Femur (tissue), 1 donor: ENCODE data around the gene GATAD1.
"Not testable (repeated sequence)": the region's sequence is repeated elsewhere in the genome, so short reads cannot be mapped to it uniquely, and the experiment has no call there.

ENCODE experiments used
- DNase-seq: peaks from one replicate; pipeline ENCODE4 v3.0.0-alpha.2; 2017

The GATAD1 gene

DNA sequence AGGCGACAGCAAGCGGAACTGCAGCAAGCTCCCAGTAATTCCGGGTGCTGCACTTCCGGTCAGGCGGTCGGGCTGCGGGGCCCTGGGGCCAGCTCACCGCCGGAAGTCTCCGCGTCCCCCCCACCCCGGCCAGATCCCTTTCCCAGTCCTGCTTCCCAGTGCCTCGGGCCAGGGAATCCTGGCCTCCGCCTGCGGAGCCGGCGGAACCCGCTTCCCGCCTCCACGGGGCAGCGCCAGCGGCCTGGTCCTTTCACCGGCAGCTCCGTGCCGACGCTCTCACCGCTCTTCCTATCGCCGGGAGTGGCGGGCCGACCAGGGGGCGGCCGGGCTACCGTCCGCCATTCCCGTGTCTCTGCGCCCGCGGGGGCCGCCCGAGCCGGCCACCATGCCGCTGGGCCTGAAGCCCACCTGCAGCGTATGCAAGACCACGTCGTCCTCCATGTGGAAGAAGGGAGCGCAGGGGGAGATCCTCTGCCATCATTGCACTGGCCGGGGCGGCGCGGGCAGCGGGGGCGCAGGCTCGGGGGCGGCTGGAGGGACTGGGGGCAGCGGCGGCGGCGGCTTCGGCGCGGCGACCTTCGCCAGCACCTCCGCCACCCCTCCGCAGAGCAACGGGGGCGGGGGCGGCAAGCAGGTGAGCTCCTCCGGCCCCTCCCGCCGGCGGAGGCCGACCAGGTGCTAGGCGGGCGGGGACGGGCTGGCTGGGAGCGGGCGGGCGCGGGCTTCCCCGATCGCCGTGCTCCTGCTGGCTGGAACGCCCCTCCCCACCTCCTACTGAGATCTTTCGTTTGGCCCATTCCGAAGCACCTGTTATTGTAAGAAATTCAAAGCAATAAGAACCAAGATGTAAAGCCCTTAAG lies at the start of gene GATAD1:
Gene GATAD1, plus strand, starts transcription at position 138 of the 860 bp plus-strand sequence. Its CDS starts 248 bp downstream, at position 386.
- DNase-seq, result peak; percentile 96

DNA sequence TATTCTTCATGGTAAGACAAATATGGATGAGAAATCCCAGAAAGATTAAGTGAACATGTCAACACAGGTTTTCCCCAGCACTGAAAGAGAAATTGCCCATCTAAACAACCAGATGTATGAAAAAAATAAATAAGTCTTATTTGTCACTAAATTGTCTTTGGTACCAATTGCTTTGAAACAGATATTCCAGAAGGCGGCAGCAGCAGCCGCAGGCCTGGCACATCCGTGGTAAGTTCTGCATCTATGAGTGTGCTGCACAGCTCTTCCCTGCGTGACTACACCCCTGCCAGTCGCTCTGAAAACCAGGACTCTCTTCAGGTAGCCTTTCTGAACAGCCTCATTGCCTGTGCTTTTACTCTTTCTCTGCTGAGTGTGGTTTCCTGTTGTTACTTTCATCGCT lies 49.7 kb upstream of the GATAD1 start:
- DNase-seq, result no peak

DNA sequence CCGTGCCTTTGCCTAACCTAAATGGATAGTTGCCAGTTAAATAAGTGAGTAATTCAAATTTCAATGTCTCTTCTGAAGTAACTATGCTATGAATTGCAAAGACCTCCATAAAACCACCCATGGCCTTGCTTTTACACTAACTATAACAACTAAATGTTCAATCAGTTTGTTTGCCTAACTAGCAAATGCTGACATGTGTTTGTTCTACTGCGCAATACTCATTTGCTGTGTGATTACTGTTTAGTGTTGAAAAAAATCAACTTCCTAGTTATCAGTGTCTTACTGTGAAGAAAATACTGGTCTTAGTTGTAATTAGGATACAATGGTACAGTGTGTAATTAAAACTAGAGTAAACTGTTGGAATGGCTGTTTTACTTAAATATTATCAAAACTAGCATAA lies 47.3 kb upstream of the GATAD1 start:
- DNase-seq, result no peak

- no peak for DNase-seq
These were observed 44.1 kb upstream of the GATAD1 start for GRCh38 chr7:92402920-92403759.

DNA sequence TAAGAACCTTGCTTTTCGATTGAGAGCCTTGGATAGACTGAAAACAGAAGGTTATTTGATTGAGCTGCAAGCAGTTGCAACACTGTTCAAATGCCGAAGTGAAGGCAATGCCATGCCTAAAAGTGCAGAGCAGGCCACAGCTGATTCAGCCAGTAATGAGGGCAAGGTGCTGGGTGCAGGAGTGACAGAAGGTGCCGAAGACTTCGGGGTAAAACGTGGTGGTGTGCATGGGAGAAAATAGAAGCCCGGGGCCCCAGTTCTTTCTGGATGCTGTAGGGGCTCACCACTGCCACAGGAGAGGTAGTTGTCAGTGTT lies 43.6 kb upstream of the GATAD1 start:
- DNase-seq, result no peak

DNA sequence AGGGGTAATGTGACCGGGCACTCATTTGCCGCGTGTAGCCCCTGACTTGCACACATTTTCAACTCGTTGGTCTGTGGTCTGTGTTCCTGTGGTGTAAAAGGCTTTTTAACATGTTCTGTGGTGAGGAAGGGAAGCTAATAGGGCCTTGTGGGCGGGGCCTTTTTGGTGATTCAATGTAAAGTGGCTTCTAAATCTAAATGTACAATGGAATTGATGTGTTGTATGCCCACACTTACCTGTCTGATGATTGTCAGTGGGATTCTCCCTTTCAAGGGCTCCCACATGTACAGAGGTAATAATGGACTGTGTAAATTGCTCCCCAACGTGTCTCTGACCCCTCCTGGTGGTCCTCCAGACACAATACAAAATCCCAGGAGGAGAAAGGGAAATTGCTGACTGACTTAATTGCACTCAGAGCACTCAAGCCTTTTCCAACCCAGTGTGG lies 43.1 kb upstream of the GATAD1 start:
- DNase-seq, result no peak

GRCh38 chr7:92409357-92409756 lies 37.9 kb upstream of the GATAD1 start:
- DNase-seq, result no peak

DNA sequence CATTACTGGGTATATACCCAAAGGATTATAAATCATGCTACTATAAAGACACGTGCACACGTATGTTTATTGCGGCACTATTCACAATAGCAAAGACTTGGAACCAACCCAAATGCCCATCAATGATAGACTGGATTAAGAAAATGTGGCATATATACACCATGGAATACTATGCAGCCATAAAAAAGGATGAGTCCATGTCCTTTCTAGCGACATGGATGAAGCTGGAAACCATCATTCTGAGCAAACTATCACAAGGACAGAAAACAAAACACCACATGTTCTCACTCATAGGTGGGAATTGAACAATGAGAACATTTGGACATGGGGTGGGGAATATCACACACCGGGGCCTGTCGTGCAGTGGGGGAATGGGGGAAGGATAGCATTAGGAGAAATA lies 37.1 kb upstream of the GATAD1 start:
- DNase-seq, result not testable (repeated sequence)

DNA sequence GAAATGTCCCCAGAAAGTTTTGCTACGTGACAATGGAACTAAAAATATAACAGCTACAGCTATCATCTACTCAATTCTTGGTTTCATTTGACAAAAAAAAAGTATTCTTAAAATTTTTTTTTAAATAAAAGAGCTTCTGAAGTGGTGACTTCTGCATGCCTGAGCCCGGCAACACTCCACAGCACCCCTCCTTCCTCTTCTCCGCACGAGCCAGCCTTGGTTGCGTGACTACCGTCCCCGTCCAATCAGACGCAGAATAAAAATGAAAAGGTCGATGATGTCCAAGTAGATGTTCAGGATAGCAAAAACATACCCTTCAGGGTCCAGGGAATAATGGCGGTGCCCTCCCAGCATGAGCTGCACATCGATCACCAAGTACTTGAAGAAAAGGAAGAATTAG lies 34.5 kb upstream of the GATAD1 start:
- DNase-seq, result no peak

GRCh38 chr7:92413550-92413949 lies 33.7 kb upstream of the GATAD1 start:
- DNase-seq, result no peak

DNA sequence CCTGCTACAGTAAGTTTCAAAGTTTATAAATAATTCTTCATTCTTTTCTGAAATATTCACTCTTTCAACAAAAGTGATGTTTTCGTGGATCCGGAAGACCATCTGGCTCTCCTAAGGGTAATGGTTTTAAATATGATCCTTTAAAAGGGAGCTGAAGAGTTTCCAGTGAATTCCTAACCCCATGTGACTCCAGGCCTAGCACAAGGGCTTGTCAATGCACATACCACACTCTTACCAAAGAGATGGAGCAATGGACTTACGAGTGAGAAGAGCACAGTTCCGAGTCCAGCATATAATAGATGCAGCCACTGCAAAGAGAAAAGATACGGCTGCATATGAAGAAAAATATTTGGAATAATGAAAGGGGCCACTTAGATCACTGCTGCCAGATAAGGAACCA lies 32.1 kb upstream of the GATAD1 start:
- DNase-seq, result no peak

- DNase-seq, result no peak
These were observed 29.4 kb upstream of the GATAD1 start for GRCh38 chr7:92417913-92418312.

- DNase-seq, result no peak
These were observed 25.4 kb upstream of the GATAD1 start for GRCh38 chr7:92421676-92422435.

- DNase-seq, result no peak
These were observed 24.4 kb upstream of the GATAD1 start for GRCh38 chr7:92422926-92423325.

DNA sequence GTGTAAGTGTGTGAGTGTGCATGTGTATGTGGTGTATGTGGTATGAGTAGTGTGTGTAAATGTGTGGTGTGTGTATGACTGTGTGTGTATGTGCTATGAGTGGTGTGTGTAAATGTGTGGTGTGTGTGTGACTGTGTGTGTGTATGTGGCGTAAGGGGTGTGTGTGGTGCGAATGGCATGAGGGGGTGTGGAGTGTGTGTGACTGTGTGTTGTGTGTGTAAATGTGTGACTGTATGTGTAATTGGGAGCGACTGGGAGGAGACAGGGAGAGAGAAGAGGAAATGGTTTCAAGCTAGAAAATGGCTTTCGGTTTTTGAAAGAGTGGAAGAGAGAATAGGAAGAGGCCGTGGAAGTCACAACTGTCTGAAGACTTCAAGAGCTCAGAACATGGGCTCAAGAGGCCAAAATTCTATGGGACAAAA lies 23.6 kb upstream of the GATAD1 start:
- no peak for DNase-seq

DNA sequence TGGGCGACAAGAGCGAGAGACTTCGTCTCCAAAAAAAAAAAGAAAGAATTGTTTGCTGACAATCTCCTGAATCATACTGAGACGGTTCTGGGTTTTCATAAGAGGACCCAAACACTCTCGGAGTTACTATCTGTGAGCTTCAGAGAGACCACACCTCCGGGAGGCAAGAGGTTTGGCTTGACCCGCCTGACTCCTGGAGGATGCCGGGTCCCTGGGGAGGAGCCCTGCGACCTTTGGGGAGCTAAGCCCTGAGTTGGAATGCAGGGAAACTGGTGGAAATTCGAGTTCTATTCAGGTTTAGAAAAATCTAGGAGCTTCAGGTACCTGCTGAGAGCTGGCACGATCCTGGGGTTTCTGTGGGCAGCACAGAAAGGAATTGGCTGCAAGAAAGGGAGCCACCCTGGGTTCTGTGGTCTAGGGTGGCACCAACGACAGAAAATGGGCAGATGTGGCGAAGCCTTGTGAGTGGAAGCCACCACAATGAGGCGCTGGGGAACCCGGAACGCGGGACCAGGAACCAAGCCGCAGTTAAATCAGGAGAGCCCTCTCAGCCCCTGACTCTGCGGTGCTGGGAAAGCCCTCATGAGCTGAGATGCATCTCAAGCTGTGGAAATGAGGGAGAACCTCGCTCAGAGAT lies 21.9 kb upstream of the GATAD1 start:
- DNase-seq, result no peak

DNA sequence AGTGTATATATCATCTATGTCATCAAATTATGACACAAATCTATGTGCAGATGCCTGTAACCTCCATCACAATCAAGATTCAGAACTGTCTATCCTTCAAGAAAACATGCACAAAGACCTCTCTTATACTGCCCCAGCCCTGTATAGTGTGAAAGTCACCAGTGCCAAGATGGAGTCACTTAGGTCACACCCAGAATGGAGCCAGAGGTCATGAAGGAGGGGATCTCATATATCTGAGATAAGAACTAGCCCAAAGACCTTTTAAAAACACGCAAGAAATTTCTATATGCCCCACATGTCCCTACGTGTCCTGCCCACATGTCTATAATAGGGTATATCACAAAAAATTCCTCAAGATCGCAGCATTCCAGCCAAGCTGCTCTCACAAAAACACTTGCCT lies 20.1 kb upstream of the GATAD1 start:
- no peak for DNase-seq

- DNase-seq, result no peak
These were observed 14.9 kb upstream of the GATAD1 start for GRCh38 chr7:92432299-92432946.

- DNase-seq, result no peak
These were observed 14.3 kb upstream of the GATAD1 start for GRCh38 chr7:92433019-92433418.

DNA sequence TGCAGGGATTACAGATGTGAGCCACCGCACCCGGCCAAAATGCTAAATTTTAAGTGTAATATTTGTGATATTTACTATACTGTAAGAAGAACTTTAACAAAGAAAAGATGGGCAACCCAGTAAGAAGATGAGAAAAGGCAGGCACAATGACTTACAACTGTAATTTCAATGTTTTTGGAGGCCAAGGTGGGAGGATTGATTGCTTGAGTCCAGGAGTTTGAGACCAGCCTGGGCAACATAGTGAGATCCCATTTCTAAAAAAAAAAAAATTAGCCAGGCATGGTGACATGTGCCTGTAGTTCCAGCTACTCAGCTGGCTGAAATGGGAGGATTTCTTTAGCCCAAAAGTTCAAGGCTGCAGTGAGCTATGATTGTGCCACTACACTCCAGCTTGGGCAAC lies 11.7 kb upstream of the GATAD1 start:
- no peak for DNase-seq

- DNase-seq, result no peak
These were observed 10.5 kb upstream of the GATAD1 start for GRCh38 chr7:92436612-92437445.
